H9 (cell line): ENCODE data around the gene PI3. TPM values are rescaled to one million over a fixed set of nuclear protein-coding genes. Genes with fewer than 3 reads are reported as not detected.

Experiments
- DNase-seq: peaks from one replicate; pipeline ENCODE4 v3.0.0-alpha.2; 2017
- H2AFZ ChIP-seq: one replicate; pipeline ENCODE4 v1.6.1; 2013; ENCODE audit warnings: mild to moderate bottlenecking, low read length, control low read depth, moderate library complexity
- H2AK5ac ChIP-seq: 2 replicates; pipeline ENCODE4 v1.6.1; 2013; ENCODE audit warnings: low read length, control low read depth, mixed read lengths; ENCODE audit not compliant: insufficient read length
- H2BK120ac ChIP-seq: one replicate; pipeline ENCODE4 v1.6.1; 2013; ENCODE audit warnings: low read depth, mild to moderate bottlenecking, low read length, control low read depth, inconsistent platforms; ENCODE audit not compliant: poor library complexity, severe bottlenecking
- H2BK12ac ChIP-seq: 2 replicates; pipeline ENCODE4 v1.6.1; 2013; ENCODE audit warnings: low read length, control low read depth, mixed read lengths, low read depth; ENCODE audit not compliant: insufficient read length
- H2BK15ac ChIP-seq: 2 replicates; pipeline ENCODE4 v1.6.1; 2013; ENCODE audit warnings: low read depth, low read length, control low read depth
- H2BK20ac ChIP-seq: one replicate; pipeline ENCODE4 v1.6.1; 2013; ENCODE audit warnings: low read depth, mild to moderate bottlenecking, low read length, control low read depth, inconsistent platforms; ENCODE audit not compliant: poor library complexity, severe bottlenecking
- H2BK5ac ChIP-seq: 2 replicates; pipeline ENCODE4 v1.6.1; 2013; ENCODE audit warnings: low read length, control low read depth, mixed read lengths; ENCODE audit not compliant: insufficient read length
- H3K14ac ChIP-seq: 2 replicates; pipeline ENCODE4 v1.6.1; 2013; ENCODE audit warnings: low read length, control low read depth; ENCODE audit not compliant: insufficient read depth
- H3K18ac ChIP-seq: 2 replicates; pipeline ENCODE4 v1.6.1; 2013; ENCODE audit warnings: low read depth, mild to moderate bottlenecking, mixed read lengths, low read length, control low read depth; ENCODE audit not compliant: insufficient read length
- H3K23ac ChIP-seq: 2 replicates; pipeline ENCODE4 v1.6.1; 2013; ENCODE audit warnings: low read length, control low read depth, mixed read lengths, low read depth; ENCODE audit not compliant: insufficient read length
- H3K23me2 ChIP-seq: 2 replicates; pipeline ENCODE4 v1.6.1; 2013; ENCODE audit warnings: low read depth, mild to moderate bottlenecking, mixed read lengths, low read length, control low read depth; ENCODE audit not compliant: insufficient read length, poor library complexity, severe bottlenecking
- H3K27ac ChIP-seq: 2 replicates; pipeline ENCODE4 v1.5.1; 2013; ENCODE audit warnings: low read length, control low read depth, mixed read lengths, low read depth; ENCODE audit not compliant: insufficient read length
- H3K27me3 ChIP-seq: 2 replicates; pipeline ENCODE4 v1.6.1; 2013; ENCODE audit warnings: low read length, control low read depth, inconsistent platforms; ENCODE audit not compliant: insufficient read depth
- H3K4ac ChIP-seq: 2 replicates; pipeline ENCODE4 v1.6.1; 2013; ENCODE audit warnings: low read depth, mild to moderate bottlenecking, control low read depth, inconsistent platforms, low read length, moderate library complexity
- H3K4me1 ChIP-seq: 2 replicates; pipeline ENCODE4 v1.6.1; 2013; ENCODE audit warnings: low read length, control low read depth, inconsistent platforms; ENCODE audit not compliant: insufficient read depth
- H3K4me2 ChIP-seq: 2 replicates; pipeline ENCODE4 v1.6.1; 2013; ENCODE audit warnings: low read length, control low read depth, mixed read lengths; ENCODE audit not compliant: insufficient read length, insufficient read depth
- H3K56ac ChIP-seq: 2 replicates; pipeline ENCODE4 v1.6.1; 2013; ENCODE audit warnings: low read depth, mild to moderate bottlenecking, mixed read lengths, low read length, control low read depth; ENCODE audit not compliant: insufficient read length
- H3K79me1 ChIP-seq: 2 replicates; pipeline ENCODE4 v1.6.1; 2013; ENCODE audit warnings: low read depth, mild to moderate bottlenecking, moderate library complexity, low read length, control low read depth, inconsistent platforms; ENCODE audit not compliant: insufficient read depth, poor library complexity, severe bottlenecking
- H3K79me2 ChIP-seq: 2 replicates; pipeline ENCODE4 v1.6.1; 2013; ENCODE audit warnings: low read length, control low read depth, inconsistent platforms; ENCODE audit not compliant: insufficient read depth
- H3K9ac ChIP-seq: 2 replicates; pipeline ENCODE4 v1.6.1; 2013; ENCODE audit warnings: low read length, control low read depth, mixed read lengths; ENCODE audit not compliant: insufficient read length; ENCODE audit errors: extremely low read depth
- H3K9me3 ChIP-seq: one replicate; pipeline ENCODE4 v1.6.1; 2013; ENCODE audit warnings: low read depth, low read length, inconsistent platforms; ENCODE audit not compliant: control insufficient read depth
- H3T11ph ChIP-seq: one replicate; pipeline ENCODE4 v1.6.1; 2013; ENCODE audit warnings: mild to moderate bottlenecking, low read length, control low read depth, inconsistent platforms
- H4K20me1 ChIP-seq: one replicate; pipeline ENCODE4 v1.6.1; 2013; ENCODE audit not compliant: control insufficient read depth, insufficient read length, insufficient read depth
- H4K5ac ChIP-seq: 2 replicates; pipeline ENCODE4 v1.6.1; 2013; ENCODE audit warnings: low read depth, mild to moderate bottlenecking, mixed read lengths, low read length, control low read depth; ENCODE audit not compliant: insufficient read length
- H4K8ac ChIP-seq: replicated peaks from 2 replicates; pipeline ENCODE4 v1.6.1; 2013; ENCODE audit warnings: low read length, control low read depth, mixed read lengths, low read depth; ENCODE audit not compliant: insufficient read length
- H4K91ac ChIP-seq: 2 replicates; pipeline ENCODE4 v1.6.1; 2013; ENCODE audit warnings: low read depth, mild to moderate bottlenecking, moderate library complexity, mixed read lengths, low read length, control low read depth; ENCODE audit not compliant: insufficient read length
- H3K27ac Mint-ChIP-seq, 3 experiments: 2 replicates in 2 of 3; 3 replicates in 1 of 3; pipeline ENCODE4 v1.8.0; 2020 to 2021; ENCODE audit warnings: mixed read lengths in 3 of 3, mild to moderate bottlenecking in 1 of 3, moderate library complexity in 1 of 3
- H3K27me3 Mint-ChIP-seq: 2 replicates; pipeline ENCODE4 v1.8.0; 2021; ENCODE audit warnings: low read depth, mild to moderate bottlenecking, moderate library complexity, mixed read lengths
- H3K36me3 Mint-ChIP-seq, 3 experiments: 2 replicates in 2 of 3; 3 replicates in 1 of 3; pipeline ENCODE4 v1.8.0; 2020 to 2021; ENCODE audit warnings: low read depth in 3 of 3, mixed read lengths in 3 of 3; ENCODE audit not compliant: insufficient read depth in 1 of 3
- H3K4me1 Mint-ChIP-seq, 2 experiments: 2 replicates each; pipeline ENCODE4 v1.8.0; 2020; ENCODE audit warnings: mixed read lengths in 2 of 2
- H3K4me3 Mint-ChIP-seq, 2 experiments: 2 replicates in 1 of 2; 3 replicates in 1 of 2; pipeline ENCODE4 v1.8.0; 2020 to 2021; ENCODE audit warnings: mild to moderate bottlenecking in 2 of 2, mixed read lengths in 2 of 2, moderate library complexity in 1 of 2
- H3K9me3 Mint-ChIP-seq, 2 experiments: 2 replicates in 1 of 2; 3 replicates in 1 of 2; pipeline ENCODE4 v1.8.0; 2020; ENCODE audit warnings: mild to moderate bottlenecking in 2 of 2, mixed read lengths in 2 of 2, moderate library complexity in 1 of 2
- CTCF ChIP-seq: fragments of 200-600 bp; sonication (generic); conservative IDR thresholded peaks from 3 replicates; pipeline ENCODE4 v1.8.0; 2021; ENCODE audit warnings: antibody characterized with exemption, mild to moderate bottlenecking
- WGBS: extraction: QIAGEN DNeasy Blood & Tissue Kit; methylation state at CpG from one replicate; pipeline ENCODE4 v1.1.7; 2013; ENCODE audit warnings: missing lambda C conversion rate, low lambda C conversion rate, mixed read lengths; ENCODE audit not compliant: insufficient read length; ENCODE audit errors: extremely low coverage; 5-methylcytosine and 5-hydroxymethylcytosine counted together
- total RNA-seq: library from RNA; stranded (reverse); gene quantifications from 2 replicates; pipeline ENCODE4 v1.2.1, GENCODE V29; 2021

Gene PI3
- total RNA-seq, 1 experiment from 2014 or later, result not detected

- Mint-ChIP-seq H3K9me3 (no peaks in the 10 kb centered on the region), H3K27me3 (peaks cover 42% of the 10 kb centered on the region), H3K36me3 (no peaks in the 10 kb centered on the region), H3K4me1 (no peaks in the 10 kb centered on the region), H3K4me3 (no peak within 1 kb of the TSS), H3K27ac (no peak within 1 kb of the TSS)
- Histone ChIP-seq H3K56ac (no peak within 1 kb of the TSS), H2BK20ac (no peak within 1 kb of the TSS), H4K91ac (no peak within 1 kb of the TSS), H4K20me1 (no peaks in the 10 kb centered on the region), H2BK12ac (no peak within 1 kb of the TSS), H2BK120ac (no peak within 1 kb of the TSS), H3K27ac (no peak within 1 kb of the TSS), H3K4ac (no peak within 1 kb of the TSS), H4K5ac (no peak within 1 kb of the TSS), H2BK5ac (no peak within 1 kb of the TSS), H3T11ph (no peak within 1 kb of the TSS), H3K4me2 (no peak within 1 kb of the TSS), H3K18ac (no peak within 1 kb of the TSS), H3K23me2 (no peaks in the 10 kb centered on the region), H2AK5ac (no peak within 1 kb of the TSS), H4K8ac (no peak within 1 kb of the TSS), H3K23ac (no peak within 1 kb of the TSS), H3K9me3 (no peaks in the 10 kb centered on the region), H3K79me1 (no peaks in the 10 kb centered on the region), H2BK15ac (no peak within 1 kb of the TSS), H3K27me3 (no peaks in the 10 kb centered on the region; the same call in 1 of the 2 replicates), H3K4me1 (no peaks in the 10 kb centered on the region), H3K9ac (no peak within 1 kb of the TSS), H3K79me2 (no peaks in the 10 kb centered on the region), H2AFZ (no peak within 1 kb of the TSS), H3K14ac (no peak within 1 kb of the TSS)
- no peak for DNase-seq
- no CpG with 5 or more reads among the region's 4 CpGs for WGBS
- no peak for TF ChIP-seq CTCF
These were observed 46.4 kb downstream of the PI3 start, which contains the start of gene SEMG2 for GRCh38 chr20:45221076-45221475. SEMG2 (plus strand) TSS chr20:45221373; CDS start chr20:45221390, 17 bp downstream.
